NT2/D1 (cell line): Measurements from ENCODE around the gene MDGA2.
"Not testable (repeated sequence)": the region's sequence is repeated elsewhere in the genome, so short reads cannot be mapped to it uniquely, and the experiment has no call there.

ENCODE experiments used
- DNase-seq: peaks from one replicate; pipeline ENCODE4 v3.0.0-alpha.2; 2011; ENCODE audit warnings: low read depth, low spot score
- H3K27me3 ChIP-seq: 2 replicates; pipeline ENCODE4 v1.6.0; 2011; ENCODE audit warnings: mild to moderate bottlenecking; ENCODE audit not compliant: insufficient read length, insufficient read depth
- H3K36me3 ChIP-seq: 2 replicates; pipeline ENCODE4 v1.6.1; 2011; ENCODE audit warnings: mild to moderate bottlenecking, low read length, mixed read lengths; ENCODE audit not compliant: insufficient read depth, insufficient read length
- H3K4me1 ChIP-seq: 2 replicates; pipeline ENCODE4 v1.5.1; 2011; ENCODE audit not compliant: insufficient read depth, insufficient read length
- H3K4me3 ChIP-seq: 2 replicates; pipeline ENCODE4 v1.5.1; 2011; ENCODE audit warnings: low read depth; ENCODE audit not compliant: insufficient read length
- H3K9ac ChIP-seq: 2 replicates; pipeline ENCODE4 v1.6.0; 2011; ENCODE audit warnings: low read depth; ENCODE audit not compliant: insufficient read length
- H3K9me3 ChIP-seq: 2 replicates; pipeline ENCODE4 v1.5.1; 2011; ENCODE audit warnings: mild to moderate bottlenecking, low read length; ENCODE audit not compliant: insufficient read depth
- SUZ12 ChIP-seq: IDR thresholded peaks from 2 replicates; pipeline ENCODE4 v1.6.1; 2011; ENCODE audit not compliant: insufficient read length, insufficient read depth; ENCODE audit errors: extremely low read depth
- YY1 ChIP-seq: IDR thresholded peaks from 2 replicates; pipeline ENCODE4 v1.6.1; 2011; ENCODE audit not compliant: insufficient read length, insufficient read depth
- ZNF274 ChIP-seq: IDR thresholded peaks from 2 replicates; pipeline ENCODE4 v1.6.1; 2011; ENCODE audit warnings: mild to moderate bottlenecking, low read depth, low read length

Gene MDGA2

GRCh38 chr14:47660158-47660557, 15.2 kb downstream of the MDGA2 start:
- H3K9ac ChIP-seq = no peak overlapping the region
- no peaks in the 10 kb centered on the region for H3K4me1 ChIP-seq
- no peaks in the 10 kb centered on the region for H3K36me3 ChIP-seq
- no peak for DNase-seq
- H3K4me3 ChIP-seq = no peak overlapping the region
- no peaks in the 10 kb centered on the region for H3K27me3 ChIP-seq
- no peaks in the 10 kb centered on the region; the same call in 1 of the 2 replicates for H3K9me3 ChIP-seq
- TF ChIP-seq ZNF274 (no peak), SUZ12 (no peak), YY1 (no peak)

GRCh38 chr14:47658041-47658440, 17.4 kb downstream of the MDGA2 start:
- DNase-seq = no peak
- Histone ChIP-seq H3K9ac (no peak overlapping the region), H3K36me3 (no peaks in the 10 kb centered on the region), H3K27me3 (no peaks in the 10 kb centered on the region), H3K4me1 (no peaks in the 10 kb centered on the region), H3K4me3 (no peak overlapping the region), H3K9me3 (no peaks in the 10 kb centered on the region)
- no peak for TF ChIP-seq ZNF274
- no peak for TF ChIP-seq SUZ12
- no peak for TF ChIP-seq YY1

GRCh38 chr14:47657143-47657542, 18.3 kb downstream of the MDGA2 start:
- Histone ChIP-seq H3K4me1 (no peaks in the 10 kb centered on the region), H3K4me3 (no peak overlapping the region), H3K9me3 (no peaks in the 10 kb centered on the region), H3K9ac (no peak overlapping the region), H3K27me3 (no peaks in the 10 kb centered on the region), H3K36me3 (no peaks in the 10 kb centered on the region)
- TF ChIP-seq SUZ12 (no peak), ZNF274 (no peak), YY1 (no peak)
- no peak for DNase-seq

- no peak for TF ChIP-seq YY1
- TF ChIP-seq SUZ12 = no peak
- no peak for TF ChIP-seq ZNF274
- H3K9me3 ChIP-seq = no peaks in the 10 kb centered on the region
- no peak for DNase-seq
- no peak overlapping the region for H3K4me3 ChIP-seq
- H3K9ac ChIP-seq = no peak overlapping the region
- no peaks in the 10 kb centered on the region for H3K36me3 ChIP-seq
- H3K27me3 ChIP-seq = no peaks in the 10 kb centered on the region
- H3K4me1 ChIP-seq = no peaks in the 10 kb centered on the region
These were observed 24.1 kb downstream of the MDGA2 start for GRCh38 chr14:47651337-47651736.

- Histone ChIP-seq H3K4me3 (no peak overlapping the region), H3K9me3 (no peaks in the 10 kb centered on the region), H3K36me3 (no peaks in the 10 kb centered on the region), H3K4me1 (no peaks in the 10 kb centered on the region), H3K27me3 (no peaks in the 10 kb centered on the region), H3K9ac (no peak overlapping the region)
- TF ChIP-seq ZNF274 (no peak), SUZ12 (no peak), YY1 (no peak)
- DNase-seq = no peak
These were observed 37.7 kb downstream of the MDGA2 start for GRCh38 chr14:47637753-47638152.

GRCh38 chr14:47626151-47627035, 49.0 kb downstream of the MDGA2 start:
- Histone ChIP-seq H3K36me3 (no peaks in the 10 kb centered on the region), H3K27me3 (no peaks in the 10 kb centered on the region), H3K9me3 (no peaks in the 10 kb centered on the region), H3K4me1 (no peaks in the 10 kb centered on the region), H3K9ac (no peak overlapping the region), H3K4me3 (no peak overlapping the region)
- DNase-seq = no peak
- TF ChIP-seq ZNF274 (no peak), YY1 (no peak), SUZ12 (no peak)

- H3K36me3 ChIP-seq, H3K9me3 ChIP-seq, H3K27me3 ChIP-seq, H3K4me1 ChIP-seq, H3K9ac ChIP-seq, H3K4me3 ChIP-seq, DNase-seq: not testable (repeated sequence)
These were observed 51.3 kb downstream of the MDGA2 start for GRCh38 chr14:47624126-47624525.
